IMR-90 (cell line): Measurements from ENCODE around the gene PDCD1. TPM values are rescaled to one million over a fixed set of nuclear protein-coding genes. Genes with fewer than 3 reads are reported as not detected.

Source experiments
- ATAC-seq: fragments of 200-7000 bp; cut with Tn5 transposase; 2 replicates; pipeline ENCODE4 v1.9.1; 2020; ENCODE audit warnings: low read depth, mild to moderate bottlenecking, moderate library complexity
- BruUV-seq: library from RNA; stranded (reverse); fragments of 400-500 nt; replicated peaks from 2 replicates; lab custom pipeline; 2021; lab: Mats Ljungman, UMichigan
- CTCF ChIA-PET: fragments of 300-600 bp; formaldehyde crosslinking; extraction: SDS; loops from one replicate; lab custom pipeline; 2021; ENCODE audit warnings: antibody characterized with exemption; lab: Yijun Ruan, JAX
- POLR2A ChIA-PET: fragments of 300-600 bp; sonication (Branson Sonifier 250); formaldehyde crosslinking; loops from one replicate; lab custom pipeline; 2022; ENCODE audit warnings: antibody characterized with exemption; ENCODE audit not compliant: unreplicated experiment; lab: Charles Lee
- DNase-seq: peaks from one replicate; pipeline ENCODE4 v3.0.0; 2013
- H2AFZ ChIP-seq: replicated peaks from 2 replicates; pipeline ENCODE3; 2013; ENCODE audit warnings: low read length, mild to moderate bottlenecking; ENCODE audit not compliant: poor library complexity
- H2AK5ac ChIP-seq: 2 replicates; pipeline ENCODE4 v1.6.1; 2013; ENCODE audit warnings: low read depth, low read length, inconsistent platforms
- H2AK9ac ChIP-seq: replicated peaks from 2 replicates; pipeline ENCODE3; 2013; ENCODE audit warnings: mild to moderate bottlenecking, low read depth, low read length, moderate library complexity; ENCODE audit not compliant: poor library complexity
- H2BK120ac ChIP-seq: 2 replicates; pipeline ENCODE4 v1.6.1; 2013; ENCODE audit warnings: low read depth, low read length, inconsistent platforms
- H2BK15ac ChIP-seq: 3 replicates; pipeline ENCODE4 v1.6.1; 2013; ENCODE audit warnings: low read depth, low read length, inconsistent platforms
- H2BK20ac ChIP-seq: 2 replicates; pipeline ENCODE4 v1.6.1; 2013; ENCODE audit warnings: low read depth, mild to moderate bottlenecking, inconsistent platforms, low read length, moderate library complexity
- H2BK5ac ChIP-seq: 2 replicates; pipeline ENCODE4 v1.6.1; 2013; ENCODE audit warnings: mild to moderate bottlenecking, low read depth, low read length, inconsistent platforms; ENCODE audit not compliant: poor library complexity, severe bottlenecking
- H3K14ac ChIP-seq: replicated peaks from 2 replicates; pipeline ENCODE4 v1.6.1; 2013; ENCODE audit warnings: low read depth, low read length, inconsistent platforms
- H3K18ac ChIP-seq: 2 replicates; pipeline ENCODE4 v1.6.1; 2013; ENCODE audit warnings: low read depth, low read length, control low read depth
- H3K23ac ChIP-seq: 2 replicates; pipeline ENCODE4 v1.6.1; 2013; ENCODE audit warnings: low read depth, low read length, inconsistent platforms
- H3K27ac ChIP-seq: 2 replicates; pipeline ENCODE4 v1.5.1; 2013; ENCODE audit warnings: mild to moderate bottlenecking, control low read depth, low read length; ENCODE audit not compliant: insufficient read depth
- H3K27me3 ChIP-seq: 2 replicates; pipeline ENCODE4 v1.6.1; 2013; ENCODE audit warnings: low read length; ENCODE audit not compliant: control insufficient read depth, insufficient read depth
- H3K36me3 ChIP-seq: 2 replicates; pipeline ENCODE4 v1.6.1; 2013; ENCODE audit warnings: low read length, mixed read lengths; ENCODE audit not compliant: control insufficient read depth, insufficient read depth
- H3K4ac ChIP-seq: 2 replicates; pipeline ENCODE4 v1.6.1; 2013; ENCODE audit warnings: low read depth, low read length, inconsistent platforms
- H3K4me1 ChIP-seq: 2 replicates; pipeline ENCODE4 v1.6.1; 2013; ENCODE audit warnings: low read length, mixed read lengths; ENCODE audit not compliant: control insufficient read depth, insufficient read depth
- H3K4me2 ChIP-seq: 2 replicates; pipeline ENCODE4 v1.6.1; 2013; ENCODE audit warnings: low read depth, mild to moderate bottlenecking, control low read depth, low read length, moderate library complexity
- H3K4me3 ChIP-seq: 2 replicates; pipeline ENCODE4 v1.5.1; 2013; ENCODE audit warnings: low read depth, mild to moderate bottlenecking, control low read depth, low read length, moderate library complexity; ENCODE audit not compliant: insufficient read depth
- H3K56ac ChIP-seq: 2 replicates; pipeline ENCODE4 v1.6.1; 2013; ENCODE audit warnings: low read length, inconsistent platforms; ENCODE audit not compliant: insufficient read depth; ENCODE audit errors: extremely low read depth
- H3K79me1 ChIP-seq, 2 experiments: 2 replicates each; pipeline ENCODE4 v1.6.1; 2013; ENCODE audit warnings: low read length in 2 of 2, inconsistent platforms in 1 of 2, low read depth in 1 of 2
- H3K9ac ChIP-seq: 2 replicates; pipeline ENCODE4 v1.6.1; 2013; ENCODE audit warnings: low read depth, low read length, control low read depth
- H3K9me1 ChIP-seq: 2 replicates; pipeline ENCODE4 v1.6.1; 2013; ENCODE audit warnings: low read length, inconsistent platforms; ENCODE audit not compliant: insufficient read depth
- H3K9me3 ChIP-seq: 2 replicates; pipeline ENCODE4 v1.6.1; 2013; ENCODE audit warnings: low read length; ENCODE audit not compliant: control insufficient read depth, insufficient read depth
- H4K20me1 ChIP-seq: 2 replicates; pipeline ENCODE4 v1.6.1; 2013; ENCODE audit warnings: low read length, inconsistent platforms; ENCODE audit not compliant: insufficient read depth
- H4K5ac ChIP-seq: 2 replicates; pipeline ENCODE4 v1.6.1; 2013; ENCODE audit warnings: mild to moderate bottlenecking, low read depth, low read length, control low read depth
- H4K8ac ChIP-seq, 2 experiments: 2 replicates each; pipeline ENCODE4 v1.6.1; 2013; ENCODE audit warnings: low read depth in 2 of 2, low read length in 2 of 2, control low read depth in 1 of 2, inconsistent platforms in 1 of 2
- H4K91ac ChIP-seq: 2 replicates; pipeline ENCODE4 v1.6.1; 2013; ENCODE audit warnings: low read depth, low read length, inconsistent platforms; ENCODE audit not compliant: insufficient read depth
- BHLHE40 ChIP-seq: fragments of 150-350 bp; IDR thresholded peaks from 2 replicates; pipeline ENCODE4 v1.6.1; 2016; ENCODE audit warnings: mild to moderate bottlenecking, low read depth, low read length
- CHD1 ChIP-seq: IDR thresholded peaks from 2 replicates; pipeline ENCODE4 v1.6.1; 2012; ENCODE audit warnings: low read depth, low read length, improper control_type of control experiment
- ELK1 ChIP-seq: fragments of 150-350 bp; IDR thresholded peaks from 2 replicates; pipeline ENCODE4 v1.6.1; 2016; ENCODE audit warnings: low read depth, mild to moderate bottlenecking, low read length, moderate library complexity, borderline replicate concordance
- FOS ChIP-seq: fragments of 150-350 bp; IDR thresholded peaks from 2 replicates; pipeline ENCODE4 v1.6.1; 2016; ENCODE audit warnings: low read depth, low read length
- MAFK ChIP-seq: IDR thresholded peaks from 2 replicates; pipeline ENCODE4 v1.6.1; 2012; ENCODE audit warnings: low read depth, low read length, improper control_type of control experiment
- MAZ ChIP-seq: IDR thresholded peaks from 2 replicates; pipeline ENCODE4 v1.6.1; 2012; ENCODE audit warnings: low read depth, mild to moderate bottlenecking, low read length, improper control_type of control experiment, moderate library complexity, borderline replicate concordance
- MXI1 ChIP-seq: IDR thresholded peaks from 2 replicates; pipeline ENCODE4 v1.6.1; 2012; ENCODE audit warnings: low read depth, mild to moderate bottlenecking, low read length, moderate library complexity, borderline replicate concordance
- NFE2L2 ChIP-seq: fragments of 150-350 bp; IDR thresholded peaks from 2 replicates; pipeline ENCODE4 v1.6.1; 2016; ENCODE audit warnings: low read depth, mild to moderate bottlenecking, low read length
- POLR2A ChIP-seq: IDR thresholded peaks from 2 replicates; pipeline ENCODE4 v1.6.1; 2012; ENCODE audit warnings: mild to moderate bottlenecking, low read depth, low read length
- RAD21 ChIP-seq: IDR thresholded peaks from 2 replicates; pipeline ENCODE4 v1.6.1; 2012; ENCODE audit warnings: low read length, improper control_type of control experiment
- RCOR1 ChIP-seq: IDR thresholded peaks from 2 replicates; pipeline ENCODE4 v1.6.1; 2012; ENCODE audit warnings: mild to moderate bottlenecking, low read length, improper control_type of control experiment; ENCODE audit not compliant: insufficient replicate concordance
- RFX5 ChIP-seq: IDR thresholded peaks from 2 replicates; pipeline ENCODE4 v1.8.0; 2012; ENCODE audit warnings: low read depth, mild to moderate bottlenecking, low read length, moderate library complexity
- SMC3 ChIP-seq: fragments of 150-350 bp; IDR thresholded peaks from 2 replicates; pipeline ENCODE4 v1.6.1; 2016; ENCODE audit warnings: low read depth, mild to moderate bottlenecking, antibody characterized with exemption, low read length, moderate library complexity
- WGBS, 2 experiments: methylation state at CpG; one replicate each; pipeline versions ENCODE4 v1.1.5 to v1.1.7; 2013; ENCODE audit warnings: missing lambda C conversion rate in 2 of 2; ENCODE audit not compliant: insufficient read length in 1 of 2; ENCODE audit errors: extremely low coverage in 2 of 2; 5-methylcytosine and 5-hydroxymethylcytosine counted together
- dilution Hi-C: fragments of 300-500 bp; cut with HindIII; formaldehyde crosslinking; loops from one replicate; pipeline ENCODE4 v1.14.3; 2018; ENCODE audit warnings: low sequenced_read_pairs; ENCODE audit not compliant: unreplicated experiment
- in situ Hi-C: fragments of 300-500 bp; cut with MboI; formaldehyde crosslinking; loops from 3 replicates; pipeline ENCODE4 v1.14.3; 2019; ENCODE audit warnings: low sequenced_read_pairs, inconsistent platforms, mixed read lengths
- intact Hi-C: fragments of 100-400 bp; cut with micrococcal nuclease; formaldehyde crosslinking; loops from 2 replicates; pipeline ENCODE4 v1.10.0; 2022
- polyA plus RNA-seq, 3 experiments: library from polyadenylated mRNA; depleted of rRNA; stranded (reverse); fragments of >200 nt; gene quantifications; 2 replicates each; pipeline ENCODE4 v1.2.3, GENCODE V29; 2012; ENCODE audit warnings: low replicate concordance in 1 of 3
- total RNA-seq: library from RNA; depleted of rRNA; stranded (reverse); fragments of >200 nt; gene quantifications from 2 replicates; pipeline ENCODE4 v1.2.3, GENCODE V29; 2012
- TF ChIP-seq, protein P1 (sequence below): fragments of 150-350 bp; IDR thresholded peaks from 2 replicates; pipeline ENCODE4 v1.6.1; 2017; ENCODE audit warnings: mild to moderate bottlenecking, antibody characterized with exemption, low read length, low read depth
- TF ChIP-seq, protein P2 (sequence below): conservative IDR thresholded peaks from 2 replicates; pipeline ENCODE4 v1.5.1; 2012; ENCODE audit warnings: mild to moderate bottlenecking, low read depth, low read length, improper control_type of control experiment

The PDCD1 gene
- total and polyA plus RNA-seq, 2 of the 4 experiments (the other 2 are of a cell fraction): not detected

- in situ Hi-C loops: no loop called here
- peaks cover 2% of the 10 kb centered on the region; the same call in 1 of the 2 replicates for H3K27me3 ChIP-seq
- H2AK9ac ChIP-seq: no peak overlapping the region
- POLR2A ChIA-PET: no interaction called here
- no peak overlapping the region for H3K56ac ChIP-seq
- no peak for DNase-seq
- no peaks in the 10 kb centered on the region for H3K79me1 ChIP-seq
- ATAC-seq: no peak
- no peak overlapping the region for H3K27ac ChIP-seq
- no peak overlapping the region for H3K4me2 ChIP-seq
- H4K8ac ChIP-seq: no peak overlapping the region
- TF ChIP-seq FOS: no peak
- TF ChIP-seq RCOR1: no peak
- no peak for TF ChIP-seq MXI1
- no peak for TF ChIP-seq BHLHE40
- no peak for TF ChIP-seq RFX5
- TF ChIP-seq ELK1: no peak
- TF ChIP-seq, protein P1, sequence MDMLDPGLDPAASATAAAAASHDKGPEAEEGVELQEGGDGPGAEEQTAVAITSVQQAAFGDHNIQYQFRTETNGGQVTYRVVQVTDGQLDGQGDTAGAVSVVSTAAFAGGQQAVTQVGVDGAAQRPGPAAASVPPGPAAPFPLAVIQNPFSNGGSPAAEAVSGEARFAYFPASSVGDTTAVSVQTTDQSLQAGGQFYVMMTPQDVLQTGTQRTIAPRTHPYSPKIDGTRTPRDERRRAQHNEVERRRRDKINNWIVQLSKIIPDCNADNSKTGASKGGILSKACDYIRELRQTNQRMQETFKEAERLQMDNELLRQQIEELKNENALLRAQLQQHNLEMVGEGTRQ: no peak
- TF ChIP-seq POLR2A: no peak
- TF ChIP-seq SMC3: no peak
- TF ChIP-seq, protein P2, sequence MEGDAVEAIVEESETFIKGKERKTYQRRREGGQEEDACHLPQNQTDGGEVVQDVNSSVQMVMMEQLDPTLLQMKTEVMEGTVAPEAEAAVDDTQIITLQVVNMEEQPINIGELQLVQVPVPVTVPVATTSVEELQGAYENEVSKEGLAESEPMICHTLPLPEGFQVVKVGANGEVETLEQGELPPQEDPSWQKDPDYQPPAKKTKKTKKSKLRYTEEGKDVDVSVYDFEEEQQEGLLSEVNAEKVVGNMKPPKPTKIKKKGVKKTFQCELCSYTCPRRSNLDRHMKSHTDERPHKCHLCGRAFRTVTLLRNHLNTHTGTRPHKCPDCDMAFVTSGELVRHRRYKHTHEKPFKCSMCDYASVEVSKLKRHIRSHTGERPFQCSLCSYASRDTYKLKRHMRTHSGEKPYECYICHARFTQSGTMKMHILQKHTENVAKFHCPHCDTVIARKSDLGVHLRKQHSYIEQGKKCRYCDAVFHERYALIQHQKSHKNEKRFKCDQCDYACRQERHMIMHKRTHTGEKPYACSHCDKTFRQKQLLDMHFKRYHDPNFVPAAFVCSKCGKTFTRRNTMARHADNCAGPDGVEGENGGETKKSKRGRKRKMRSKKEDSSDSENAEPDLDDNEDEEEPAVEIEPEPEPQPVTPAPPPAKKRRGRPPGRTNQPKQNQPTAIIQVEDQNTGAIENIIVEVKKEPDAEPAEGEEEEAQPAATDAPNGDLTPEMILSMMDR: no peak
- TF ChIP-seq CHD1: no peak
- TF ChIP-seq NFE2L2: no peak
- no peak for TF ChIP-seq RAD21
- no peak for TF ChIP-seq MAZ
- no peak for TF ChIP-seq MAFK
- H3K9me3 ChIP-seq: no peaks in the 10 kb centered on the region
- no peak overlapping the region for H3K4me3 ChIP-seq
- no peak overlapping the region for H2AK5ac ChIP-seq
- no peak overlapping the region for H2BK15ac ChIP-seq
- no peak overlapping the region for H2AFZ ChIP-seq
- H2BK120ac ChIP-seq: no peak overlapping the region
- H3K9me1 ChIP-seq: no peaks in the 10 kb centered on the region
- no peak overlapping the region for H3K9ac ChIP-seq
- no peak overlapping the region for H3K14ac ChIP-seq
- H3K23ac ChIP-seq: no peak overlapping the region
- CTCF ChIA-PET: no interaction called here
- BruUV-seq: no TSS peak
- no peak overlapping the region for H3K4ac ChIP-seq
- H3K4me1 ChIP-seq: no peaks in the 10 kb centered on the region; the same call in 1 of the 2 replicates
- 86% methylated on average over 5 of the region's 10 CpGs; no CpG with 5 or more reads in 1 of the 2 experiments for WGBS, 2 experiments
- H4K20me1 ChIP-seq: no peaks in the 10 kb centered on the region
- H4K5ac ChIP-seq: no peak overlapping the region
- no peaks in the 10 kb centered on the region for H3K36me3 ChIP-seq
- H4K91ac ChIP-seq: no peak overlapping the region
- no peak overlapping the region for H2BK5ac ChIP-seq
- intact Hi-C loops: no loop called here
- dilution Hi-C loops: no loop called here
- H3K18ac ChIP-seq: no peak overlapping the region
- no peak overlapping the region for H2BK20ac ChIP-seq
These were observed 38.1 kb upstream of the PDCD1 start for GRCh38 chr2:241896746-241897201.
